HL-60 (cell line): ENCODE data around the gene CHCHD1.

Experiments
- GABPA ChIP-seq: IDR thresholded peaks from 2 replicates; pipeline ENCODE4 v1.6.1; 2012; ENCODE audit warnings: low read depth
- POLR2AphosphoS5 ChIP-seq: IDR thresholded peaks from 2 replicates; pipeline ENCODE4 v1.6.1; 2012; ENCODE audit warnings: low read depth
- SPI1 ChIP-seq: IDR thresholded peaks from 2 replicates; pipeline ENCODE4 v1.6.1; 2012; ENCODE audit warnings: low read depth, mild to moderate bottlenecking, borderline replicate concordance
- TF ChIP-seq, protein P1 (sequence below): IDR thresholded peaks from one replicate; pipeline ENCODE4 v1.5.1; 2011; ENCODE audit warnings: low read length, control low read depth, inconsistent platforms; ENCODE audit not compliant: insufficient read depth
- TF ChIP-seq, protein P2 (sequence below): IDR thresholded peaks from 2 replicates; pipeline ENCODE4 v1.6.1; 2012; ENCODE audit warnings: low read depth; ENCODE audit not compliant: insufficient replicate concordance

DNA sequence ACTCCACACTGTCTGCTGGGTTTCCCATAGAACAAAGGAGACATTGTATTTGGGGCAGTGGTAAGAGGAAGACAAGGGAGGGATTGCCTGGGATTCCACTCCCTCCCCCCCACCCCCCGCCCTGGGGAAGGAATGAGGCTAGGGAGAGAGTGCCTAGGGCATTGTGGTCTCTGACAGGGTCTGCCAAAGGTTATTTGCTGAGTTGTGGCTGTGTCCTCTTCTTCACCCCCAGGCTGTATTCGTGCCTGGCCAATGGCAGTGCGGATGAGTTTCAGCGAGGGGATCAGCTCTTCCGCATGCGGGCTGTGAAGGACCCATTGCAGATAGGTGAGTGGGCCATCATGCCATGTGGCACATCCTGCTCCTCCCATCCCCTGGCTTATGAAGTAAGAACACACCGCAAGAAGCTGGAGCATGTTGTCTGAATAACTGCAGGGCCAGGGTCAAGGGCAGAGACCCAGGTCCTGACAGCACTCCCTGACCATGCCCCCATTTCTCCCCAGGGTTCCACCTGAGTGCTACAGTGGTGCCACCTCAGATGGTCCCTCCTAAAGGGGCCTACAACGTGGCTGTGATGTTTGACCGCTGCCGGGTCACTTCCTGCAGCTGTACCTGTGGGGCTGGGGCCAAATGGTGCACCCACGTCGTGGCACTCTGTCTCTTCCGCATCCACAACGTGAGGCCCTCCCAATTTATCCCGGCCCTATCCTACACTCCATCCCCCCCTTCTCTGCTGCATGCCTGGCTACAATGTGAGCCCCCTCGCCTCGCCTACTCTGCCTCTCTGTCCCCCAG is 7.2 kb downstream of the CHCHD1 start:
- TF ChIP-seq, protein P1, sequence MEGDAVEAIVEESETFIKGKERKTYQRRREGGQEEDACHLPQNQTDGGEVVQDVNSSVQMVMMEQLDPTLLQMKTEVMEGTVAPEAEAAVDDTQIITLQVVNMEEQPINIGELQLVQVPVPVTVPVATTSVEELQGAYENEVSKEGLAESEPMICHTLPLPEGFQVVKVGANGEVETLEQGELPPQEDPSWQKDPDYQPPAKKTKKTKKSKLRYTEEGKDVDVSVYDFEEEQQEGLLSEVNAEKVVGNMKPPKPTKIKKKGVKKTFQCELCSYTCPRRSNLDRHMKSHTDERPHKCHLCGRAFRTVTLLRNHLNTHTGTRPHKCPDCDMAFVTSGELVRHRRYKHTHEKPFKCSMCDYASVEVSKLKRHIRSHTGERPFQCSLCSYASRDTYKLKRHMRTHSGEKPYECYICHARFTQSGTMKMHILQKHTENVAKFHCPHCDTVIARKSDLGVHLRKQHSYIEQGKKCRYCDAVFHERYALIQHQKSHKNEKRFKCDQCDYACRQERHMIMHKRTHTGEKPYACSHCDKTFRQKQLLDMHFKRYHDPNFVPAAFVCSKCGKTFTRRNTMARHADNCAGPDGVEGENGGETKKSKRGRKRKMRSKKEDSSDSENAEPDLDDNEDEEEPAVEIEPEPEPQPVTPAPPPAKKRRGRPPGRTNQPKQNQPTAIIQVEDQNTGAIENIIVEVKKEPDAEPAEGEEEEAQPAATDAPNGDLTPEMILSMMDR: no peak
- TF ChIP-seq POLR2AphosphoS5 (no peak), GABPA (no peak), SPI1 (no peak)
- TF ChIP-seq, protein P2, sequence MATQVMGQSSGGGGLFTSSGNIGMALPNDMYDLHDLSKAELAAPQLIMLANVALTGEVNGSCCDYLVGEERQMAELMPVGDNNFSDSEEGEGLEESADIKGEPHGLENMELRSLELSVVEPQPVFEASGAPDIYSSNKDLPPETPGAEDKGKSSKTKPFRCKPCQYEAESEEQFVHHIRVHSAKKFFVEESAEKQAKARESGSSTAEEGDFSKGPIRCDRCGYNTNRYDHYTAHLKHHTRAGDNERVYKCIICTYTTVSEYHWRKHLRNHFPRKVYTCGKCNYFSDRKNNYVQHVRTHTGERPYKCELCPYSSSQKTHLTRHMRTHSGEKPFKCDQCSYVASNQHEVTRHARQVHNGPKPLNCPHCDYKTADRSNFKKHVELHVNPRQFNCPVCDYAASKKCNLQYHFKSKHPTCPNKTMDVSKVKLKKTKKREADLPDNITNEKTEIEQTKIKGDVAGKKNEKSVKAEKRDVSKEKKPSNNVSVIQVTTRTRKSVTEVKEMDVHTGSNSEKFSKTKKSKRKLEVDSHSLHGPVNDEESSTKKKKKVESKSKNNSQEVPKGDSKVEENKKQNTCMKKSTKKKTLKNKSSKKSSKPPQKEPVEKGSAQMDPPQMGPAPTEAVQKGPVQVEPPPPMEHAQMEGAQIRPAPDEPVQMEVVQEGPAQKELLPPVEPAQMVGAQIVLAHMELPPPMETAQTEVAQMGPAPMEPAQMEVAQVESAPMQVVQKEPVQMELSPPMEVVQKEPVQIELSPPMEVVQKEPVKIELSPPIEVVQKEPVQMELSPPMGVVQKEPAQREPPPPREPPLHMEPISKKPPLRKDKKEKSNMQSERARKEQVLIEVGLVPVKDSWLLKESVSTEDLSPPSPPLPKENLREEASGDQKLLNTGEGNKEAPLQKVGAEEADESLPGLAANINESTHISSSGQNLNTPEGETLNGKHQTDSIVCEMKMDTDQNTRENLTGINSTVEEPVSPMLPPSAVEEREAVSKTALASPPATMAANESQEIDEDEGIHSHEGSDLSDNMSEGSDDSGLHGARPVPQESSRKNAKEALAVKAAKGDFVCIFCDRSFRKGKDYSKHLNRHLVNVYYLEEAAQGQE: no peak
